HepG2 (cell line): ENCODE measurements around the gene HAUS7. TPM values are rescaled to one million over a fixed set of nuclear protein-coding genes. Genes with fewer than 3 reads are reported as not detected.

ENCODE experiments used
- ATAC-seq: fragments of 200-7000 bp; cut with Tn5 transposase; 3 replicates; pipeline ENCODE4 v1.9.1; 2020; ENCODE audit warnings: mild to moderate bottlenecking, moderate library complexity
- BruUV-seq: library from RNA; stranded (reverse); fragments of 400-500 nt; replicated peaks from 2 replicates; lab custom pipeline; 2021; lab: Mats Ljungman, UMichigan
- CTCF ChIA-PET: fragments of 300-600 bp; formaldehyde crosslinking; extraction: SDS; loops from one replicate; lab custom pipeline; 2021; ENCODE audit warnings: low total read pairs, inconsistent platforms, low intra/inter-chr PET ratio; lab: Yijun Ruan, JAX
- POLR2A ChIA-PET: fragments of 350-600 bp; sonication (Branson Sonifier 250); formaldehyde crosslinking; loops from one replicate; lab custom pipeline; 2020; ENCODE audit warnings: antibody characterized with exemption, inconsistent platforms; lab: Yijun Ruan, JAX
- DNase-seq: peaks from one replicate; pipeline ENCODE4 v3.0.0-alpha.2; 2015; ENCODE audit warnings: low spot score
- FAIRE-seq: peaks from 3 replicates; lab custom pipeline; 2011; peaks lifted over from hg19 to GRCh38; lab: Jason Lieb, UNC
- H2AFZ ChIP-seq: one replicate; pipeline ENCODE4 v1.6.1; 2011; ENCODE audit warnings: low read length, inconsistent platforms
- H3K27ac ChIP-seq: fragments of 300-600 bp; 3 replicates; pipeline ENCODE4 v1.8.0; 2011; ENCODE audit warnings: mixed run types, mild to moderate bottlenecking, mixed read lengths, low read length, inconsistent platforms; ENCODE audit not compliant: insufficient read depth; ENCODE audit errors: extremely low read length
- H3K27me3 ChIP-seq, 2 experiments: fragments of 200-600 bp in 1 of 2; 2 replicates in 1 of 2; 3 replicates in 1 of 2; pipeline versions ENCODE4 v1.6.0 to v1.8.0; 2011; ENCODE audit warnings: low read length in 2 of 2, mild to moderate bottlenecking in 2 of 2, moderate library complexity in 2 of 2, inconsistent platforms in 1 of 2; ENCODE audit not compliant: insufficient read depth in 2 of 2, control insufficient read depth in 1 of 2
- H3K36me3 ChIP-seq, 2 experiments: fragments of 200-600 bp in 1 of 2; replicated peaks in 1 of 2; 2 replicates in 1 of 2; 3 replicates in 1 of 2; pipeline versions ENCODE4 v1.5.1 to v1.8.0; 2011; ENCODE audit warnings: low read length in 2 of 2, inconsistent platforms in 1 of 2; ENCODE audit not compliant: insufficient read depth in 2 of 2, control insufficient read depth in 1 of 2
- H3K4me1 ChIP-seq: 2 replicates; pipeline ENCODE4 v1.5.1; 2012; ENCODE audit warnings: low read length, inconsistent platforms; ENCODE audit not compliant: insufficient read depth
- H3K4me2 ChIP-seq: 2 replicates; pipeline ENCODE4 v1.6.0; 2011; ENCODE audit warnings: low read depth, low read length, inconsistent platforms
- H3K4me3 ChIP-seq, 3 experiments: fragments of 200-600 bp in 1 of 3; sonication (generic), shearing (Covaris generic) in 1 of 3; replicated peaks in 1 of 3; 2 replicates each; pipeline ENCODE4 v1.5.1; 2011 to 2016; ENCODE audit warnings: low read length in 3 of 3, inconsistent platforms in 2 of 3, low read depth in 2 of 3, mild to moderate bottlenecking in 2 of 3, control low read depth in 1 of 3, mixed read lengths in 1 of 3; ENCODE audit not compliant: insufficient read depth in 1 of 3
- H3K79me2 ChIP-seq: one replicate; pipeline ENCODE4 v1.6.1; 2011; ENCODE audit warnings: low read length, inconsistent platforms; ENCODE audit not compliant: insufficient read depth
- H3K9ac ChIP-seq: 2 replicates; pipeline ENCODE4 v1.6.0; 2011; ENCODE audit warnings: mild to moderate bottlenecking, low read depth, low read length, inconsistent platforms; ENCODE audit not compliant: insufficient read depth
- H3K9me3 ChIP-seq: 2 replicates; pipeline ENCODE4 v1.5.1; 2012; ENCODE audit warnings: mild to moderate bottlenecking, low read length
- H4K20me1 ChIP-seq: 2 replicates; pipeline ENCODE4 v1.6.0; 2011; ENCODE audit warnings: inconsistent platforms, mild to moderate bottlenecking, low read length, moderate library complexity; ENCODE audit not compliant: insufficient read depth
- AGO2 ChIP-seq: fragments of 200-400 bp; formaldehyde crosslinking; optimal IDR thresholded peaks from 2 replicates; pipeline ENCODE3; 2017; ENCODE audit warnings: mild to moderate bottlenecking, low read depth, low read length, moderate library complexity
- CCDC6 ChIP-seq: sonication (generic); formaldehyde crosslinking; IDR thresholded peaks from 2 replicates; pipeline ENCODE4 v1.8.1; 2022; ENCODE audit warnings: mild to moderate bottlenecking, missing genetic modification reagents, moderate library complexity
- KDM5B ChIP-seq: sonication (generic); formaldehyde crosslinking; IDR thresholded peaks from 2 replicates; pipeline ENCODE4 v1.4.0; 2020; ENCODE audit warnings: missing genetic modification reagents, mild to moderate bottlenecking, borderline replicate concordance
- NFE2 ChIP-seq: sonication (generic); formaldehyde crosslinking; IDR thresholded peaks from 2 replicates; pipeline ENCODE4 v1.4.0; 2020; ENCODE audit warnings: missing genetic modification reagents
- NONO ChIP-seq, 2 experiments: fragments of 450-650 bp in 1 of 2; sonication (generic) in 1 of 2; formaldehyde crosslinking in 1 of 2; IDR thresholded peaks in 1 of 2; conservative IDR thresholded peaks in 1 of 2; 2 replicates each; pipeline versions ENCODE4 v1.6.1 to v1.8.0; 2017 to 2022; ENCODE audit warnings: mild to moderate bottlenecking in 1 of 2, missing genetic modification reagents in 1 of 2, moderate library complexity in 1 of 2
- TCF7L2 ChIP-seq: IDR thresholded peaks from 2 replicates; pipeline ENCODE4 v1.6.1; 2011; ENCODE audit warnings: mild to moderate bottlenecking, low read depth, low read length, moderate library complexity
- ZNF329 ChIP-seq: sonication (generic); formaldehyde crosslinking; IDR thresholded peaks from 2 replicates; pipeline ENCODE4 v1.9.0; 2021; ENCODE audit warnings: low read depth, mild to moderate bottlenecking, missing genetic modification reagents
- ZNF547 ChIP-seq: sonication (generic); formaldehyde crosslinking; IDR thresholded peaks from 2 replicates; pipeline ENCODE4 v1.5.1; 2020; ENCODE audit warnings: mild to moderate bottlenecking, missing genetic modification reagents
- WGBS: methylation state at CpG from one replicate; pipeline ENCODE4 v1.1.6; 2017; ENCODE audit warnings: low lambda C conversion rate; 5-methylcytosine and 5-hydroxymethylcytosine counted together
- in situ Hi-C: cut with HindIII; loops from 2 replicates; pipeline ENCODE4 v1.10.0; 2017; ENCODE audit warnings: low pct_unique_long_range_greater_than_20kb; ENCODE audit not compliant: extremely low pct_ligation_motif_present
- intact Hi-C: fragments of 100-400 bp; cut with micrococcal nuclease; formaldehyde crosslinking; loops from one replicate; pipeline ENCODE4 v1.10.0; 2022; ENCODE audit not compliant: unreplicated experiment
- polyA plus RNA-seq, 8 experiments: library from polyadenylated mRNA; depleted of rRNA in 3 of 8; stranded (reverse) in 7 of 8; unstranded in 1 of 8; fragments of >200 nt; fragmentation: Illumina TruSeq in 4 of 8; extraction: Trizol in 4 of 8; gene quantifications; 2 replicates each; pipeline versions ENCODE4 v1.2.1 to v1.2.3, GENCODE V29; 2011 to 2016; ENCODE audit warnings: low read depth in 4 of 8, missing spikeins in 1 of 8, mixed read lengths in 1 of 8; ENCODE audit not compliant: insufficient read depth in 1 of 8
- total RNA-seq, 5 experiments: library from RNA; depleted of rRNA; stranded (reverse); fragments of >200 nt; fragmentation: Illumina TruSeq; extraction: Trizol; gene quantifications; 2 replicates each; pipeline ENCODE4 v1.2.3, GENCODE V29; 2016; ENCODE audit warnings: low read depth in 1 of 5
- TF ChIP-seq, protein P1 (sequence below): fragments of 450-650 bp; IDR thresholded peaks from 2 replicates; pipeline ENCODE4 v1.6.1; 2017

The HAUS7 gene
- total and polyA plus RNA-seq, 2 of the 13 experiments (the other 11 are each of a cell fraction or from before 2014, with no cell fraction given): 10.9 to 42.4 TPM

DNA sequence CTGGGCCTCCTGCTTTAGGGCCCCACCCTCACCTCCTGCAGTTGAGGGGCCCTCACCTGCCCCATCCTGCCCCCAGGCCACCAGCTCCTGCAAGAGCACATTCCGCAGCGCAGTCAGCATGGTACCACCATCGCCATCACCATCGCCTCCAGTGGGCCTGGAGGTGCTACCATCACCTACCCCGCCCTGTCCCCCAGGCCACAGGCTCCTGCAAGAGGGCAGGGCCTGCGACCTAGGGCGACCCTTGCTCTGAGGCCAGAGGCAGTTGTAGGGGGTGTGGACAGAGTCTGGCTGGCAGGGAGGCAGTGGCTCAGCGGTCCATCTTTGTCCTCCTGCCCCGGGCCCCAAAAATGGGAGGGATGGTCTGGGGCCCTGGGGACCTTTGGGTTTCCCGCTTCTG lies 3.9 kb upstream of the HAUS7 start:
- Histone ChIP-seq H2AFZ (no peak overlapping the region), H3K9me3 (no peaks in the 10 kb centered on the region), H4K20me1 (no peaks in the 10 kb centered on the region), H3K27ac (no peak overlapping the region), H3K4me2 (no peak overlapping the region), H3K79me2 (no peaks in the 10 kb centered on the region), H3K4me3 (no peak overlapping the region), H3K36me3 (no peaks in the 10 kb centered on the region), H3K9ac (no peak overlapping the region), H3K4me1 (peaks cover 32% of the 10 kb centered on the region), H3K27me3 (peaks cover 2 to 5% of the 10 kb centered on the region in 2 experiments; a peak in 2 of 5 replicates)
- WGBS: no CpG with 5 or more reads among the region's 10 CpGs
- intact Hi-C loops (no loop called here), in situ Hi-C loops (loop anchor here (5.0 kb wide), 1 partner anchor 33 kb away; no protein-coding TSS in a partner anchor)
- TF ChIP-seq TCF7L2 (no peak), KDM5B (CRISPR knock-in tag) (no peak), AGO2 (no peak), CCDC6 (CRISPR knock-in tag) (no peak), ZNF329 (CRISPR knock-in tag) (no peak), NONO (IDR thresholded peaks at IDR 0.05) (no peak), NONO (CRISPR knock-in tag; conservative IDR thresholded peaks at IDR 0.05) (no peak), ZNF547 (no peak), NFE2 (CRISPR knock-in tag) (no peak)
- TF ChIP-seq, protein P1, sequence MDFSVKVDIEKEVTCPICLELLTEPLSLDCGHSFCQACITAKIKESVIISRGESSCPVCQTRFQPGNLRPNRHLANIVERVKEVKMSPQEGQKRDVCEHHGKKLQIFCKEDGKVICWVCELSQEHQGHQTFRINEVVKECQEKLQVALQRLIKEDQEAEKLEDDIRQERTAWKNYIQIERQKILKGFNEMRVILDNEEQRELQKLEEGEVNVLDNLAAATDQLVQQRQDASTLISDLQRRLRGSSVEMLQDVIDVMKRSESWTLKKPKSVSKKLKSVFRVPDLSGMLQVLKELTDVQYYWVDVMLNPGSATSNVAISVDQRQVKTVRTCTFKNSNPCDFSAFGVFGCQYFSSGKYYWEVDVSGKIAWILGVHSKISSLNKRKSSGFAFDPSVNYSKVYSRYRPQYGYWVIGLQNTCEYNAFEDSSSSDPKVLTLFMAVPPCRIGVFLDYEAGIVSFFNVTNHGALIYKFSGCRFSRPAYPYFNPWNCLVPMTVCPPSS: no peak
- DNase-seq (no peak), ATAC-seq (no peak), FAIRE-seq (no peak)
- BruUV-seq: no TSS peak
- CTCF ChIA-PET: no interaction called here
- POLR2A ChIA-PET: no interaction called here
